H9 (cell line): ENCODE data around the gene KIF26B. TPM values are rescaled to one million over a fixed set of nuclear protein-coding genes. Genes with fewer than 3 reads are reported as not detected.

Experiments used
- DNase-seq: peaks from one replicate; pipeline ENCODE4 v3.0.0-alpha.2; 2017
- H2AFZ ChIP-seq: one replicate; pipeline ENCODE4 v1.6.1; 2013; ENCODE audit warnings: mild to moderate bottlenecking, low read length, control low read depth, moderate library complexity
- H2AK5ac ChIP-seq: 2 replicates; pipeline ENCODE4 v1.6.1; 2013; ENCODE audit warnings: low read length, control low read depth, mixed read lengths; ENCODE audit not compliant: insufficient read length
- H2BK120ac ChIP-seq: one replicate; pipeline ENCODE4 v1.6.1; 2013; ENCODE audit warnings: low read depth, mild to moderate bottlenecking, low read length, control low read depth, inconsistent platforms; ENCODE audit not compliant: poor library complexity, severe bottlenecking
- H2BK12ac ChIP-seq: 2 replicates; pipeline ENCODE4 v1.6.1; 2013; ENCODE audit warnings: low read length, control low read depth, mixed read lengths, low read depth; ENCODE audit not compliant: insufficient read length
- H2BK15ac ChIP-seq: 2 replicates; pipeline ENCODE4 v1.6.1; 2013; ENCODE audit warnings: low read depth, low read length, control low read depth
- H2BK20ac ChIP-seq: one replicate; pipeline ENCODE4 v1.6.1; 2013; ENCODE audit warnings: low read depth, mild to moderate bottlenecking, low read length, control low read depth, inconsistent platforms; ENCODE audit not compliant: poor library complexity, severe bottlenecking
- H2BK5ac ChIP-seq: 2 replicates; pipeline ENCODE4 v1.6.1; 2013; ENCODE audit warnings: low read length, control low read depth, mixed read lengths; ENCODE audit not compliant: insufficient read length
- H3K14ac ChIP-seq: 2 replicates; pipeline ENCODE4 v1.6.1; 2013; ENCODE audit warnings: low read length, control low read depth; ENCODE audit not compliant: insufficient read depth
- H3K18ac ChIP-seq: 2 replicates; pipeline ENCODE4 v1.6.1; 2013; ENCODE audit warnings: low read depth, mild to moderate bottlenecking, mixed read lengths, low read length, control low read depth; ENCODE audit not compliant: insufficient read length
- H3K23ac ChIP-seq: 2 replicates; pipeline ENCODE4 v1.6.1; 2013; ENCODE audit warnings: low read length, control low read depth, mixed read lengths, low read depth; ENCODE audit not compliant: insufficient read length
- H3K23me2 ChIP-seq: 2 replicates; pipeline ENCODE4 v1.6.1; 2013; ENCODE audit warnings: low read depth, mild to moderate bottlenecking, mixed read lengths, low read length, control low read depth; ENCODE audit not compliant: insufficient read length, poor library complexity, severe bottlenecking
- H3K27ac ChIP-seq: 2 replicates; pipeline ENCODE4 v1.5.1; 2013; ENCODE audit warnings: low read length, control low read depth, mixed read lengths, low read depth; ENCODE audit not compliant: insufficient read length
- H3K27me3 ChIP-seq: 2 replicates; pipeline ENCODE4 v1.6.1; 2013; ENCODE audit warnings: low read length, control low read depth, inconsistent platforms; ENCODE audit not compliant: insufficient read depth
- H3K4ac ChIP-seq: 2 replicates; pipeline ENCODE4 v1.6.1; 2013; ENCODE audit warnings: low read depth, mild to moderate bottlenecking, control low read depth, inconsistent platforms, low read length, moderate library complexity
- H3K4me1 ChIP-seq: 2 replicates; pipeline ENCODE4 v1.6.1; 2013; ENCODE audit warnings: low read length, control low read depth, inconsistent platforms; ENCODE audit not compliant: insufficient read depth
- H3K4me2 ChIP-seq: 2 replicates; pipeline ENCODE4 v1.6.1; 2013; ENCODE audit warnings: low read length, control low read depth, mixed read lengths; ENCODE audit not compliant: insufficient read length, insufficient read depth
- H3K56ac ChIP-seq: 2 replicates; pipeline ENCODE4 v1.6.1; 2013; ENCODE audit warnings: low read depth, mild to moderate bottlenecking, mixed read lengths, low read length, control low read depth; ENCODE audit not compliant: insufficient read length
- H3K79me1 ChIP-seq: 2 replicates; pipeline ENCODE4 v1.6.1; 2013; ENCODE audit warnings: low read depth, mild to moderate bottlenecking, moderate library complexity, low read length, control low read depth, inconsistent platforms; ENCODE audit not compliant: insufficient read depth, poor library complexity, severe bottlenecking
- H3K79me2 ChIP-seq: 2 replicates; pipeline ENCODE4 v1.6.1; 2013; ENCODE audit warnings: low read length, control low read depth, inconsistent platforms; ENCODE audit not compliant: insufficient read depth
- H3K9ac ChIP-seq: 2 replicates; pipeline ENCODE4 v1.6.1; 2013; ENCODE audit warnings: low read length, control low read depth, mixed read lengths; ENCODE audit not compliant: insufficient read length; ENCODE audit errors: extremely low read depth
- H3K9me3 ChIP-seq: one replicate; pipeline ENCODE4 v1.6.1; 2013; ENCODE audit warnings: low read depth, low read length, inconsistent platforms; ENCODE audit not compliant: control insufficient read depth
- H3T11ph ChIP-seq: one replicate; pipeline ENCODE4 v1.6.1; 2013; ENCODE audit warnings: mild to moderate bottlenecking, low read length, control low read depth, inconsistent platforms
- H4K20me1 ChIP-seq: one replicate; pipeline ENCODE4 v1.6.1; 2013; ENCODE audit not compliant: control insufficient read depth, insufficient read length, insufficient read depth
- H4K5ac ChIP-seq: 2 replicates; pipeline ENCODE4 v1.6.1; 2013; ENCODE audit warnings: low read depth, mild to moderate bottlenecking, mixed read lengths, low read length, control low read depth; ENCODE audit not compliant: insufficient read length
- H4K8ac ChIP-seq: replicated peaks from 2 replicates; pipeline ENCODE4 v1.6.1; 2013; ENCODE audit warnings: low read length, control low read depth, mixed read lengths, low read depth; ENCODE audit not compliant: insufficient read length
- H4K91ac ChIP-seq: 2 replicates; pipeline ENCODE4 v1.6.1; 2013; ENCODE audit warnings: low read depth, mild to moderate bottlenecking, moderate library complexity, mixed read lengths, low read length, control low read depth; ENCODE audit not compliant: insufficient read length
- H3K27ac Mint-ChIP-seq, 3 experiments: 2 replicates in 2 of 3; 3 replicates in 1 of 3; pipeline ENCODE4 v1.8.0; 2020 to 2021; ENCODE audit warnings: mixed read lengths in 3 of 3, mild to moderate bottlenecking in 1 of 3, moderate library complexity in 1 of 3
- H3K27me3 Mint-ChIP-seq: 2 replicates; pipeline ENCODE4 v1.8.0; 2021; ENCODE audit warnings: low read depth, mild to moderate bottlenecking, moderate library complexity, mixed read lengths
- H3K36me3 Mint-ChIP-seq, 3 experiments: 2 replicates in 2 of 3; 3 replicates in 1 of 3; pipeline ENCODE4 v1.8.0; 2020 to 2021; ENCODE audit warnings: low read depth in 3 of 3, mixed read lengths in 3 of 3; ENCODE audit not compliant: insufficient read depth in 1 of 3
- H3K4me1 Mint-ChIP-seq, 2 experiments: 2 replicates each; pipeline ENCODE4 v1.8.0; 2020; ENCODE audit warnings: mixed read lengths in 2 of 2
- H3K4me3 Mint-ChIP-seq, 2 experiments: 2 replicates in 1 of 2; 3 replicates in 1 of 2; pipeline ENCODE4 v1.8.0; 2020 to 2021; ENCODE audit warnings: mild to moderate bottlenecking in 2 of 2, mixed read lengths in 2 of 2, moderate library complexity in 1 of 2
- H3K9me3 Mint-ChIP-seq, 2 experiments: 2 replicates in 1 of 2; 3 replicates in 1 of 2; pipeline ENCODE4 v1.8.0; 2020; ENCODE audit warnings: mild to moderate bottlenecking in 2 of 2, mixed read lengths in 2 of 2, moderate library complexity in 1 of 2
- whole genome bisulfite sequencing: extraction: QIAGEN DNeasy Blood & Tissue Kit; methylation state at CpG from one replicate; pipeline ENCODE4 v1.1.7; 2013; ENCODE audit warnings: missing lambda C conversion rate, low lambda C conversion rate, mixed read lengths; ENCODE audit not compliant: insufficient read length; ENCODE audit errors: extremely low coverage; 5-methylcytosine and 5-hydroxymethylcytosine counted together
- total RNA-seq: library from RNA; stranded (reverse); gene quantifications from 2 replicates; pipeline ENCODE4 v1.2.1, GENCODE V29; 2021
- TF ChIP-seq, protein P1 (sequence below): fragments of 200-600 bp; sonication (generic); conservative IDR thresholded peaks from 3 replicates; pipeline ENCODE4 v1.8.0; 2021; ENCODE audit warnings: antibody characterized with exemption, mild to moderate bottlenecking

KIF26B gene
- total RNA-seq, 1 experiment from 2014 or later: 0.13 TPM

DNA sequence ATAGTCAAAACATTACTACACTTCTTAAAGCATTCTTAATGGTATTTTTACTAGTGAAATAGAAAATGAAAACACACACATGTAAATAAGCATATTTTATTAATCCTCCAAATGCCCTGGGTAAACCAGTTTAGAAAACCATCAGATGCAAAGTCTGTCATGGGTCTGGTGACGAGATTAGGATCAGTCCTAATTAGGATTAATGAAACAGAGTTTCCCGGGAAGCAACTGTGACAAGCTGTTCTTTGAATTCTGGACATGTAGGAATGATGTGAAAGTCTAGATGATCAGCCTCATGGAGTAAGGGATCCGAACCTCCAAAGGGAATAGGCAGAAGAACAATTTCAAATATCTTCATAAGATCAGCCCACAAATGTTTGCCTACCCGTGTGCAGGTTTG, 250.2 kb downstream of the KIF26B start:
- Mint-ChIP-seq H3K27ac (no peak overlapping the region), H3K36me3 (no peaks in the 10 kb centered on the region), H3K27me3 (no peaks in the 10 kb centered on the region), H3K4me1 (peaks cover 12 to 15% of the 10 kb centered on the region in 2 experiments), H3K4me3 (no peak overlapping the region), H3K9me3 (no peaks in the 10 kb centered on the region)
- Histone ChIP-seq H3K9ac (no peak overlapping the region), H3K18ac (no peak overlapping the region), H3K56ac (no peak overlapping the region), H3K4me2 (no peak overlapping the region), H3K23ac (no peak overlapping the region), H2BK20ac (no peak overlapping the region), H2BK5ac (no peak overlapping the region), H3K27me3 (no peaks in the 10 kb centered on the region), H2BK15ac (no peak overlapping the region), H4K20me1 (no peaks in the 10 kb centered on the region), H2AK5ac (no peak overlapping the region), H2AFZ (no peak overlapping the region), H2BK120ac (no peak overlapping the region), H2BK12ac (no peak overlapping the region), H4K8ac (no peak overlapping the region), H3K79me1 (no peaks in the 10 kb centered on the region), H3K79me2 (no peaks in the 10 kb centered on the region), H3K14ac (no peak overlapping the region), H4K91ac (no peak overlapping the region), H3K4me1 (0 out of 2 replicates have a peak, but pooled peaks cover 4% of the 10 kb centered on the region), H4K5ac (no peak overlapping the region), H3K27ac (no peak overlapping the region), H3T11ph (no peak overlapping the region), H3K23me2 (no peaks in the 10 kb centered on the region), H3K9me3 (no peaks in the 10 kb centered on the region), H3K4ac (no peak overlapping the region)
- TF ChIP-seq, protein P1, sequence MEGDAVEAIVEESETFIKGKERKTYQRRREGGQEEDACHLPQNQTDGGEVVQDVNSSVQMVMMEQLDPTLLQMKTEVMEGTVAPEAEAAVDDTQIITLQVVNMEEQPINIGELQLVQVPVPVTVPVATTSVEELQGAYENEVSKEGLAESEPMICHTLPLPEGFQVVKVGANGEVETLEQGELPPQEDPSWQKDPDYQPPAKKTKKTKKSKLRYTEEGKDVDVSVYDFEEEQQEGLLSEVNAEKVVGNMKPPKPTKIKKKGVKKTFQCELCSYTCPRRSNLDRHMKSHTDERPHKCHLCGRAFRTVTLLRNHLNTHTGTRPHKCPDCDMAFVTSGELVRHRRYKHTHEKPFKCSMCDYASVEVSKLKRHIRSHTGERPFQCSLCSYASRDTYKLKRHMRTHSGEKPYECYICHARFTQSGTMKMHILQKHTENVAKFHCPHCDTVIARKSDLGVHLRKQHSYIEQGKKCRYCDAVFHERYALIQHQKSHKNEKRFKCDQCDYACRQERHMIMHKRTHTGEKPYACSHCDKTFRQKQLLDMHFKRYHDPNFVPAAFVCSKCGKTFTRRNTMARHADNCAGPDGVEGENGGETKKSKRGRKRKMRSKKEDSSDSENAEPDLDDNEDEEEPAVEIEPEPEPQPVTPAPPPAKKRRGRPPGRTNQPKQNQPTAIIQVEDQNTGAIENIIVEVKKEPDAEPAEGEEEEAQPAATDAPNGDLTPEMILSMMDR: no peak
- no CpG with 5 or more reads among the region's 4 CpGs for WGBS
- no peak for DNase-seq
